Osteoblast (primary cell): Measurements from ENCODE around the gene AHR. TPM values are rescaled to one million over a fixed set of nuclear protein-coding genes. Genes with fewer than 3 reads are reported as not detected.
"Not testable (repeated sequence)": the region's sequence is repeated elsewhere in the genome, so short reads cannot be mapped to it uniquely, and the experiment has no call there.

Source experiments
- DNase-seq: peaks from one replicate; pipeline ENCODE4 v3.0.0; 2011; ENCODE audit warnings: low spot score, mixed read lengths; ENCODE audit not compliant: insufficient read length; ENCODE audit errors: missing footprints
- H2AFZ ChIP-seq: 2 replicates; pipeline ENCODE4 v1.6.0; 2011; ENCODE audit warnings: mild to moderate bottlenecking, low read length
- H3K27ac ChIP-seq: 2 replicates; pipeline ENCODE4 v1.5.1; 2011; ENCODE audit warnings: mild to moderate bottlenecking, low read depth, low read length, moderate library complexity
- H3K27me3 ChIP-seq: 2 replicates; pipeline ENCODE4 v1.6.0; 2012; ENCODE audit warnings: mild to moderate bottlenecking, control low read depth, inconsistent platforms, low read length, moderate library complexity; ENCODE audit not compliant: insufficient read depth
- H3K36me3 ChIP-seq: 2 replicates; pipeline ENCODE4 v1.5.1; 2011; ENCODE audit warnings: mild to moderate bottlenecking, low read length, control low read depth, moderate library complexity; ENCODE audit not compliant: insufficient read depth
- H3K4me1 ChIP-seq: 2 replicates; pipeline ENCODE4 v1.5.1; 2011; ENCODE audit warnings: mild to moderate bottlenecking, low read length, control low read depth, moderate library complexity; ENCODE audit not compliant: insufficient read depth
- H3K4me2 ChIP-seq: 2 replicates; pipeline ENCODE4 v1.6.0; 2011; ENCODE audit warnings: mild to moderate bottlenecking, low read length; ENCODE audit not compliant: insufficient read depth
- H3K4me3 ChIP-seq: fragments of 200-600 bp; sonication (generic); 3 replicates; pipeline ENCODE4 v1.5.1; 2012; ENCODE audit warnings: mild to moderate bottlenecking, low read length, inconsistent platforms; ENCODE audit not compliant: insufficient read depth
- H3K79me2 ChIP-seq: 2 replicates; pipeline ENCODE4 v1.6.0; 2012; ENCODE audit warnings: mild to moderate bottlenecking, low read length, control low read depth, inconsistent platforms; ENCODE audit not compliant: insufficient read depth
- H3K9me3 ChIP-seq: 2 replicates; pipeline ENCODE4 v1.5.1; 2011; ENCODE audit warnings: low read depth, low read length, control low read depth
- H4K20me1 ChIP-seq: 2 replicates; pipeline ENCODE4 v1.6.0; 2012; ENCODE audit warnings: mild to moderate bottlenecking, low read length, control low read depth; ENCODE audit not compliant: insufficient read depth
- CTCF ChIP-seq: IDR thresholded peaks from 2 replicates; pipeline ENCODE4 v1.5.1; 2011; ENCODE audit warnings: mild to moderate bottlenecking, low read depth, low read length, moderate library complexity; ENCODE audit errors: extremely low read depth
- small RNA-seq: library from RNA; depleted of rRNA; stranded (forward); fragments of <200 nt; gene quantifications from one replicate; pipeline ENCODE3, GENCODE V24; 2012
- total RNA-seq: library from RNA; depleted of rRNA; stranded (reverse); fragments of >200 nt; gene quantifications from 2 replicates; pipeline ENCODE4 v1.2.3, GENCODE V29; 2012

The AHR gene
- total RNA-seq, 1 donor = 313 TPM

- no peaks in the 10 kb centered on the region for H4K20me1 ChIP-seq
- no peak for DNase-seq
Measured at GRCh38 chr7:17390392-17390791, 91.9 kb downstream of the AHR start.

GRCh38 chr7:17391366-17391765 is 92.9 kb downstream of the AHR start:
- no peak for TF ChIP-seq CTCF
- Histone ChIP-seq H3K9me3 (peaks cover 3% of the 10 kb centered on the region), H3K36me3 (no peaks in the 10 kb centered on the region), H3K27ac (no peak overlapping the region), H3K4me3 (no peak overlapping the region), H3K4me1 (peaks cover 13% of the 10 kb centered on the region), H3K4me2 (no peak overlapping the region), H2AFZ (no peak overlapping the region), H3K79me2 (no peaks in the 10 kb centered on the region), H3K27me3 (no peaks in the 10 kb centered on the region), H4K20me1 (no peaks in the 10 kb centered on the region)
- DNase-seq = no peak

More at GRCh38 chr7:17390392-17390791, 91.9 kb downstream of the AHR start:
- no peak overlapping the region for H3K4me3 ChIP-seq
- H3K27me3 ChIP-seq = no peaks in the 10 kb centered on the region
- H3K79me2 ChIP-seq = no peaks in the 10 kb centered on the region
- H2AFZ ChIP-seq = no peak overlapping the region
- H3K36me3 ChIP-seq = no peaks in the 10 kb centered on the region
- TF ChIP-seq CTCF = no peak
- H3K4me2 ChIP-seq = no peak overlapping the region
- H3K27ac ChIP-seq = no peak overlapping the region
- peaks cover 13% of the 10 kb centered on the region for H3K4me1 ChIP-seq
- peaks cover 3% of the 10 kb centered on the region for H3K9me3 ChIP-seq

- H4K20me1 ChIP-seq = no peaks in the 10 kb centered on the region
- peaks cover 13% of the 10 kb centered on the region for H3K4me1 ChIP-seq
- no peak overlapping the region for H3K4me3 ChIP-seq
- H3K27me3 ChIP-seq = no peaks in the 10 kb centered on the region
- peaks cover 3% of the 10 kb centered on the region for H3K9me3 ChIP-seq
- H3K79me2 ChIP-seq = no peaks in the 10 kb centered on the region
- DNase-seq = peak; percentile 62
- no peaks in the 10 kb centered on the region for H3K36me3 ChIP-seq
- no peak for TF ChIP-seq CTCF
- no peak overlapping the region for H3K27ac ChIP-seq
- no peak overlapping the region for H2AFZ ChIP-seq
- peak overlapping the region; percentile 42 for H3K4me2 ChIP-seq
Measured at GRCh38 chr7:17392846-17393245, 94.4 kb downstream of the AHR start.

- not testable (repeated sequence) for H3K36me3 ChIP-seq, H3K4me3 ChIP-seq, H4K20me1 ChIP-seq, H2AFZ ChIP-seq, H3K27me3 ChIP-seq, H3K9me3 ChIP-seq, H3K4me2 ChIP-seq, H3K79me2 ChIP-seq, H3K27ac ChIP-seq, DNase-seq
- H3K4me1 ChIP-seq = peaks cover 13% of the 10 kb centered on the region
Measured at GRCh38 chr7:17394563-17394962, 96.1 kb downstream of the AHR start.

Small RNA genes within 50 kb of the gene (small RNA-seq; reads per million reads assigned to genes)
- gene RF00092 = not detected
